GM23338 (cell line): Measurements from ENCODE around the gene STARD13. TPM values are rescaled to one million over a fixed set of nuclear protein-coding genes. Genes with fewer than 3 reads are reported as not detected.

Source experiments
- ATAC-seq: fragments of 200-7000 bp; cut with Tn5 transposase; 3 replicates; pipeline ENCODE4 v1.9.1; 2020
- DNase-seq: peaks from one replicate; pipeline ENCODE4 v3.0.0-alpha.2; 2015; ENCODE audit warnings: low spot score
- H2AFZ ChIP-seq: fragments of 200-600 bp; sonication (generic); 2 replicates; pipeline ENCODE4 v1.8.0; 2016; ENCODE audit warnings: antibody characterized with exemption, mild to moderate bottlenecking, moderate library complexity
- H3F3A ChIP-seq: fragments of 200-600 bp; sonication (generic); replicated peaks from 2 replicates; pipeline ENCODE4 v1.8.0; 2017; ENCODE audit warnings: antibody characterized with exemption, mixed run types, low read depth
- H3K27ac ChIP-seq: fragments of 200-600 bp; sonication (generic); 2 replicates; pipeline ENCODE4 v1.6.1; 2016; ENCODE audit warnings: low read depth
- H3K27me3 ChIP-seq: fragments of 200-600 bp; sonication (generic); 2 replicates; pipeline ENCODE4 v1.8.0; 2016; ENCODE audit warnings: mild to moderate bottlenecking, mixed run types, moderate library complexity; ENCODE audit not compliant: insufficient read depth
- H3K36me3 ChIP-seq: fragments of 200-600 bp; sonication (generic); 2 replicates; pipeline ENCODE4 v1.8.0; 2016; ENCODE audit warnings: mild to moderate bottlenecking; ENCODE audit not compliant: insufficient read depth
- H3K4me1 ChIP-seq: fragments of 200-600 bp; sonication (generic); 2 replicates; pipeline ENCODE4 v1.8.0; 2016; ENCODE audit warnings: mild to moderate bottlenecking, moderate library complexity; ENCODE audit not compliant: insufficient read depth
- H3K4me2 ChIP-seq: fragments of 200-600 bp; sonication (generic); 2 replicates; pipeline ENCODE4 v1.7.1; 2017; ENCODE audit warnings: mixed run types
- H3K4me3 ChIP-seq: fragments of 200-600 bp; sonication (generic); 2 replicates; pipeline ENCODE4 v1.6.1; 2016; ENCODE audit warnings: mixed run types
- H3K79me2 ChIP-seq: fragments of 200-600 bp; sonication (generic); replicated peaks from 2 replicates; pipeline ENCODE4 v1.8.0; 2017; ENCODE audit warnings: mild to moderate bottlenecking; ENCODE audit not compliant: insufficient read depth
- H3K9me2 ChIP-seq: fragments of 200-600 bp; sonication (generic); 2 replicates; pipeline ENCODE4 v1.8.0; 2017; ENCODE audit not compliant: insufficient read depth
- H4K20me1 ChIP-seq: fragments of 200-600 bp; sonication (generic); replicated peaks from 2 replicates; pipeline ENCODE4 v1.8.0; 2017; ENCODE audit warnings: mild to moderate bottlenecking; ENCODE audit not compliant: insufficient read depth
- H3K27ac Mint-ChIP-seq: 2 replicates; pipeline ENCODE4 v1.8.0; 2020; ENCODE audit warnings: inconsistent platforms, mild to moderate bottlenecking, moderate library complexity, mixed read lengths
- H3K27me3 Mint-ChIP-seq: 3 replicates; pipeline ENCODE4 v1.8.0; 2022; ENCODE audit warnings: low read depth, mild to moderate bottlenecking, moderate library complexity, mixed read lengths, inconsistent platforms; ENCODE audit not compliant: insufficient read depth, poor library complexity
- H3K36me3 Mint-ChIP-seq: 3 replicates; pipeline ENCODE4 v1.8.0; 2021; ENCODE audit warnings: low read depth, mild to moderate bottlenecking, inconsistent platforms, moderate library complexity, mixed read lengths
- H3K4me1 Mint-ChIP-seq: 3 replicates; pipeline ENCODE4 v1.8.0; 2020; ENCODE audit warnings: mild to moderate bottlenecking, inconsistent platforms, mixed read lengths
- H3K4me3 Mint-ChIP-seq: 3 replicates; pipeline ENCODE4 v1.8.0; 2021; ENCODE audit warnings: moderate library complexity, mild to moderate bottlenecking, inconsistent platforms, mixed read lengths
- H3K9me3 Mint-ChIP-seq: 3 replicates; pipeline ENCODE4 v1.8.0; 2020; ENCODE audit warnings: moderate library complexity, mild to moderate bottlenecking, inconsistent platforms, mixed read lengths
- CREB1 ChIP-seq: fragments of 250-450 bp; sonication (Bioruptor Pico); IDR thresholded peaks from 2 replicates; pipeline ENCODE4 v1.5.0; 2020; ENCODE audit warnings: low read depth, mild to moderate bottlenecking, moderate library complexity
- EZH2 ChIP-seq: fragments of 200-600 bp; sonication (generic); IDR thresholded peaks from one replicate; pipeline ENCODE4 v1.8.0; 2017; ENCODE audit warnings: antibody characterized with exemption, mild to moderate bottlenecking, low read depth; ENCODE audit not compliant: unreplicated experiment
- EZH2phosphoT487 ChIP-seq: fragments of 200-600 bp; sonication (generic); IDR thresholded peaks from one replicate; pipeline ENCODE4 v1.8.1; 2018; ENCODE audit warnings: antibody characterized with exemption; ENCODE audit not compliant: unreplicated experiment
- POLR2AphosphoS5 ChIP-seq: IDR thresholded peaks from 2 replicates; pipeline ENCODE4 v1.6.1; 2016; ENCODE audit warnings: antibody characterized with exemption, low read depth
- REST ChIP-seq: IDR thresholded peaks from one replicate; pipeline ENCODE4 v1.6.1; 2018; ENCODE audit warnings: antibody characterized with exemption; ENCODE audit not compliant: unreplicated experiment
- STAT1 ChIP-seq: IDR thresholded peaks from one replicate; pipeline ENCODE4 v1.6.1; 2016; ENCODE audit warnings: antibody characterized with exemption; ENCODE audit not compliant: unreplicated experiment
- ZNF114 ChIP-seq: fragments of 250-450 bp; sonication (Bioruptor Pico); IDR thresholded peaks from 2 replicates; pipeline ENCODE4 v1.5.0; 2020; ENCODE audit warnings: mild to moderate bottlenecking, moderate library complexity
- ZNF462 ChIP-seq: fragments of 250-450 bp; sonication (Bioruptor Pico); IDR thresholded peaks from 2 replicates; pipeline ENCODE4 v1.5.0; 2020; ENCODE audit warnings: mild to moderate bottlenecking, moderate library complexity
- polyA plus RNA-seq: library from polyadenylated mRNA; unstranded; fragments of >200 nt; fragmentation: Nextera tagmentation; extraction: Ambion mirVana; gene quantifications from 2 replicates; pipeline ENCODE4 v1.2.1, GENCODE V29; 2016
- total RNA-seq: library from RNA; depleted of rRNA; stranded (reverse); fragments of >200 nt; shearing (Covaris generic); gene quantifications from 2 replicates; pipeline ENCODE4 v1.2.3, GENCODE V29; 2014

The STARD13 gene
- total and polyA plus RNA-seq, 2 experiments from 2014 or later = 3.2 to 5.2 TPM

DNA sequence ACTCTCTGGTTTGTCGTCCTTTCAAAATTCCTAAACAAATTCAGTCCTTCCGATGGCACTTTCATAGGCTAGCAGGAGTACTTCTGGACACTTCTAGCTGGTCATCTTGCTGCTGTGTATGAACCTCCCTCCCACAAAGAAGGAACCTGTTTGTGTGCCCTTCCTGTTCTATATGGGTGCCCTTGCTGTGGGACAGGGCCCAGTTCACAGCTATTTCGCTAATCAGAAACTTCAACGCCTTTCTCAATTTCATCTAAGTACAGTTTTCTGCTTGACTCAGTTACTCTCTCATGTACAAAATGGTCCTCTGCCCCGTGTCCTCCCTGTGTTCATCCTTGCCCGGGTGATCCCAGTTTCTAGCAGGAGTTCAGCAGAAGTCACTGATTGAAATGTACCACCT, 96.1 kb downstream of the STARD13 start:
- H2AFZ ChIP-seq = no peak overlapping the region
- Mint-ChIP-seq H3K27ac (no peak overlapping the region), H3K4me3 (no peak overlapping the region), H3K36me3 (no peaks in the 10 kb centered on the region), H3K27me3 (no peaks in the 10 kb centered on the region), H3K9me3 (no peaks in the 10 kb centered on the region), H3K4me1 (peaks cover 30% of the 10 kb centered on the region)
- peaks cover 24% of the 10 kb centered on the region; the same call in 1 of the 2 replicates for H3K4me1 ChIP-seq
- ATAC-seq (no peak), DNase-seq (no peak)
- no peaks in the 10 kb centered on the region for H3K36me3 ChIP-seq
- H3K4me3 ChIP-seq = no peak overlapping the region
- H3F3A ChIP-seq = no peaks in the 10 kb centered on the region
- no peaks in the 10 kb centered on the region for H3K27me3 ChIP-seq
- no peak overlapping the region for H3K27ac ChIP-seq
- H3K4me2 ChIP-seq = no peak overlapping the region
- no peaks in the 10 kb centered on the region; the same call in 1 of the 2 replicates for H3K9me2 ChIP-seq
- H4K20me1 ChIP-seq = no peaks in the 10 kb centered on the region
- H3K79me2 ChIP-seq = no peaks in the 10 kb centered on the region
- TF ChIP-seq STAT1 (no peak), REST (no peak), ZNF462 (CRISPR knock-in tag) (no peak), CREB1 (no peak), EZH2phosphoT487 (no peak), POLR2AphosphoS5 (no peak), EZH2 (no peak), ZNF114 (no peak)
